Smooth muscle cell (in vitro differentiated cells): Measurements from ENCODE around the gene ERP44. TPM values are rescaled to one million over a fixed set of nuclear protein-coding genes. Genes with fewer than 3 reads are reported as not detected.
"Not testable (repeated sequence)": the region's sequence is repeated elsewhere in the genome, so short reads cannot be mapped to it uniquely, and the experiment has no call there.

ENCODE experiments used
- DNase-seq: peaks from one replicate; lab custom pipeline; 2025; ENCODE audit not compliant: unreplicated experiment; lab: John Stamatoyannopoulos, UW
- H2AFZ ChIP-seq: fragments of 200-600 bp; sonication (generic); 2 replicates; pipeline ENCODE4 v1.6.0; 2016; ENCODE audit warnings: antibody characterized with exemption, low read depth, mild to moderate bottlenecking
- H3F3A ChIP-seq: fragments of 200-600 bp; sonication (generic); 2 replicates; pipeline ENCODE4 v1.6.0; 2017; ENCODE audit warnings: antibody characterized with exemption, low read depth
- H3K27ac ChIP-seq: fragments of 200-600 bp; sonication (generic); 2 replicates; pipeline ENCODE4 v1.5.1; 2016; ENCODE audit warnings: low read depth, mild to moderate bottlenecking
- H3K27me3 ChIP-seq: fragments of 200-600 bp; sonication (generic); 2 replicates; pipeline ENCODE4 v1.6.1; 2016; ENCODE audit warnings: low read depth, mild to moderate bottlenecking
- H3K36me3 ChIP-seq: fragments of 200-600 bp; sonication (generic); 2 replicates; pipeline ENCODE4 v1.5.1; 2016; ENCODE audit warnings: low read depth
- H3K4me1 ChIP-seq: fragments of 200-600 bp; sonication (generic); 2 replicates; pipeline ENCODE4 v1.5.1; 2016; ENCODE audit warnings: low read depth
- H3K4me2 ChIP-seq: fragments of 200-600 bp; sonication (generic); 2 replicates; pipeline ENCODE4 v1.6.0; 2016; ENCODE audit warnings: mild to moderate bottlenecking
- H3K4me3 ChIP-seq: fragments of 200-600 bp; sonication (generic); 2 replicates; pipeline ENCODE4 v1.5.1; 2016; ENCODE audit warnings: mild to moderate bottlenecking
- H3K79me2 ChIP-seq: fragments of 200-600 bp; sonication (generic); 2 replicates; pipeline ENCODE4 v1.6.0; 2016; ENCODE audit warnings: low read depth, mild to moderate bottlenecking
- H3K9ac ChIP-seq: fragments of 200-600 bp; sonication (generic); 2 replicates; pipeline ENCODE4 v1.6.0; 2016; ENCODE audit warnings: low read depth
- H3K9me3 ChIP-seq: fragments of 200-600 bp; sonication (generic); replicated peaks from 2 replicates; pipeline ENCODE4 v1.5.1; 2016; ENCODE audit warnings: low read depth
- H4K20me1 ChIP-seq: fragments of 200-600 bp; sonication (generic); 2 replicates; pipeline ENCODE4 v1.6.0; 2016; ENCODE audit warnings: low read depth
- CTCF ChIP-seq: fragments of 200-600 bp; sonication (generic); IDR thresholded peaks from 2 replicates; pipeline ENCODE4 v1.5.1; 2017; ENCODE audit warnings: borderline replicate concordance, mild to moderate bottlenecking, antibody characterized with exemption; ENCODE audit not compliant: insufficient read depth, poor library complexity, severe bottlenecking
- WGBS: methylation state at CpG from one replicate; pipeline ENCODE4 v1.1.7; 2016; ENCODE audit warnings: low lambda C conversion rate; 5-methylcytosine and 5-hydroxymethylcytosine counted together
- polyA plus RNA-seq: library from polyadenylated mRNA; unstranded; fragments of >200 nt; fragmentation: Nextera tagmentation; extraction: Ambion mirVana; gene quantifications from 2 replicates; pipeline ENCODE4 v1.2.1, GENCODE V29; 2016
- total RNA-seq: library from RNA; depleted of rRNA; stranded (reverse); fragments of >200 nt; gene quantifications from 2 replicates; pipeline ENCODE4 v1.2.3, GENCODE V29; 2014

The ERP44 gene
- total and polyA plus RNA-seq, 2 experiments from 2014 or later, result 32.0 to 38.5 TPM

GRCh38 chr9:99998266-99998665, 100.5 kb downstream of the ERP44 start:
- H3K27ac ChIP-seq, result no peak overlapping the region
- no peaks in the 10 kb centered on the region for H3F3A ChIP-seq
- TF ChIP-seq CTCF, result no peak
- no peaks in the 10 kb centered on the region for H3K27me3 ChIP-seq
- H3K4me1 ChIP-seq, result no peaks in the 10 kb centered on the region
- no peak overlapping the region for H3K9ac ChIP-seq
- H3K79me2 ChIP-seq, result no peaks in the 10 kb centered on the region
- DNase-seq, result no peak
- H3K36me3 ChIP-seq, result peaks cover 10% of the 10 kb centered on the region
- H3K4me2 ChIP-seq, result no peak overlapping the region
- 80% methylated on average over 22 of the region's 22 CpGs for WGBS
- no peaks in the 10 kb centered on the region for H4K20me1 ChIP-seq
- H3K4me3 ChIP-seq, result no peak overlapping the region
- H3K9me3 ChIP-seq, result no peaks in the 10 kb centered on the region
- no peak overlapping the region for H2AFZ ChIP-seq

GRCh38 chr9:99990508-99990907, 108.3 kb downstream of the ERP44 start:
- H4K20me1 ChIP-seq, H3K4me3 ChIP-seq, H3K27ac ChIP-seq, H3K27me3 ChIP-seq, H2AFZ ChIP-seq, H3K4me2 ChIP-seq, H3K79me2 ChIP-seq, H3K9me3 ChIP-seq, H3F3A ChIP-seq, DNase-seq, H3K9ac ChIP-seq, H3K4me1 ChIP-seq, H3K36me3 ChIP-seq: not testable (repeated sequence)
- WGBS, result 97% methylated on average over 2 of the region's 2 CpGs

GRCh38 chr9:99986642-99987041, 112.2 kb downstream of the ERP44 start:
- H4K20me1 ChIP-seq, result no peaks in the 10 kb centered on the region
- H3K27me3 ChIP-seq, result no peaks in the 10 kb centered on the region
- no peaks in the 10 kb centered on the region for H3K9me3 ChIP-seq
- no peak overlapping the region for H3K9ac ChIP-seq
- H3K4me1 ChIP-seq, result peaks cover 3% of the 10 kb centered on the region
- no peak overlapping the region for H3K4me2 ChIP-seq
- H3K79me2 ChIP-seq, result no peaks in the 10 kb centered on the region
- no peaks in the 10 kb centered on the region for H3K36me3 ChIP-seq
- H2AFZ ChIP-seq, result no peak overlapping the region
- no peak overlapping the region for H3K4me3 ChIP-seq
- no peak for DNase-seq
- TF ChIP-seq CTCF, result no peak
- H3K27ac ChIP-seq, result no peak overlapping the region
- no peaks in the 10 kb centered on the region for H3F3A ChIP-seq

GRCh38 chr9:99980598-99980997, 118.2 kb downstream of the ERP44 start:
- Histone ChIP-seq H3K9ac (no peak overlapping the region), H3K4me2 (no peak overlapping the region), H3F3A (no peaks in the 10 kb centered on the region), H3K36me3 (no peaks in the 10 kb centered on the region), H4K20me1 (no peaks in the 10 kb centered on the region), H3K27me3 (no peaks in the 10 kb centered on the region), H3K79me2 (no peaks in the 10 kb centered on the region), H3K9me3 (no peaks in the 10 kb centered on the region), H3K4me3 (no peak overlapping the region), H3K27ac (no peak overlapping the region), H2AFZ (no peak overlapping the region), H3K4me1 (peaks cover 14% of the 10 kb centered on the region)
- no peak for TF ChIP-seq CTCF
- WGBS, result 86% methylated on average over 2 of the region's 2 CpGs
- no peak for DNase-seq
